SU-DHL-6 (cell line): ENCODE results near the gene ALPI.

Experiments used
- CTCF ChIP-seq: fragments of 200-600 bp; sonication (generic); IDR thresholded peaks from one replicate; pipeline ENCODE4 v1.5.1; 2017; ENCODE audit warnings: antibody characterized with exemption, mild to moderate bottlenecking, low read length, moderate library complexity; ENCODE audit not compliant: insufficient read depth, poor library complexity, severe bottlenecking
- EZH2phosphoT487 ChIP-seq: fragments of 200-600 bp; sonication (generic), shearing (Covaris generic); conservative IDR thresholded peaks from 2 replicates; pipeline ENCODE4 v1.6.1; 2018; ENCODE audit warnings: mild to moderate bottlenecking, antibody characterized with exemption, low read length, moderate library complexity, mixed read lengths

- TF ChIP-seq EZH2phosphoT487 (no peak), CTCF (no peak)
These were observed 35.9 kb upstream of the ALPI start for GRCh38 chr2:232420073-232420454.
